HEK293 (cell line): Measurements from ENCODE around the gene BTBD7.

Experiments used
- CTCF ChIA-PET: fragments of 350-600 bp; formaldehyde crosslinking; extraction: SDS; loops from one replicate; lab custom pipeline; 2021; ENCODE audit warnings: antibody characterized with exemption; lab: Yijun Ruan, JAX
- POLR2A ChIA-PET: fragments of 300-600 bp; formaldehyde crosslinking; extraction: SDS; loops from one replicate; lab custom pipeline; 2020; ENCODE audit warnings: antibody characterized with exemption, inconsistent platforms; lab: Yijun Ruan, JAX
- H3K27ac ChIP-seq: fragments of 200-500 bp; sonication (Bioruptor generic); 2 replicates; pipeline ENCODE4 v1.5.1; 2014; ENCODE audit warnings: low read depth, low read length, control low read depth, inconsistent platforms; ENCODE audit errors: extremely low read depth
- H3K36me3 ChIP-seq, 2 experiments: fragments of 200-500 bp in 1 of 2; sonication (Bioruptor generic) in 1 of 2; 1 replicate in 1 of 2; 2 replicates in 1 of 2; pipeline ENCODE4 v1.5.1; 2014 to 2017; ENCODE audit warnings: inconsistent platforms in 2 of 2, low read length in 2 of 2; ENCODE audit not compliant: control insufficient read depth in 2 of 2, insufficient read depth in 1 of 2
- H3K4me1 ChIP-seq: fragments of 200-500 bp; sonication (Bioruptor generic); 2 replicates; pipeline ENCODE4 v1.5.1; 2014; ENCODE audit warnings: mild to moderate bottlenecking, low read length, inconsistent platforms; ENCODE audit not compliant: control insufficient read depth, insufficient read depth
- H3K4me3 ChIP-seq: 2 replicates; pipeline ENCODE4 v1.5.1; 2011; ENCODE audit warnings: low read depth, mild to moderate bottlenecking, control low read depth, low read length, moderate library complexity
- H3K9me3 ChIP-seq: fragments of 200-500 bp; sonication (Bioruptor generic); 2 replicates; pipeline ENCODE4 v1.5.1; 2014; ENCODE audit warnings: low read depth, low read length, inconsistent platforms; ENCODE audit not compliant: control insufficient read depth, insufficient read depth
- ELK4 ChIP-seq: IDR thresholded peaks from 2 replicates; pipeline ENCODE4 v1.6.1; 2011; ENCODE audit warnings: mild to moderate bottlenecking, low read depth, low read length, borderline replicate concordance
- MEIS1 ChIP-seq: sonication (generic); formaldehyde crosslinking; IDR thresholded peaks from 2 replicates; pipeline ENCODE4 v1.8.1; 2022; ENCODE audit warnings: missing genetic modification reagents, mild to moderate bottlenecking, borderline replicate concordance
- PRDM1 ChIP-seq: fragments of 450-650 bp; formaldehyde crosslinking; IDR thresholded peaks from 2 replicates; pipeline ENCODE4; 2016; ENCODE audit warnings: missing biosample characterization, missing genetic modification characterization
- PRDM6 ChIP-seq: fragments of 450-650 bp; formaldehyde crosslinking; IDR thresholded peaks from 2 replicates; pipeline ENCODE4 v1.5.1; 2017; ENCODE audit warnings: missing biosample characterization, missing genetic modification characterization
- REPIN1 ChIP-seq: fragments of 450-650 bp; formaldehyde crosslinking; IDR thresholded peaks from 2 replicates; pipeline ENCODE4 v1.5.1; 2017; ENCODE audit warnings: missing biosample characterization, missing genetic modification characterization, low read depth
- SCRT2 ChIP-seq: fragments of 450-650 bp; formaldehyde crosslinking; IDR thresholded peaks from 2 replicates; pipeline ENCODE4 v1.5.1; 2016; ENCODE audit warnings: missing biosample characterization, missing genetic modification characterization
- WT1 ChIP-seq: fragments of 450-650 bp; formaldehyde crosslinking; IDR thresholded peaks from 2 replicates; pipeline ENCODE4 v1.5.1; 2016; ENCODE audit warnings: missing biosample characterization, missing genetic modification characterization
- ZBTB10 ChIP-seq: fragments of 450-650 bp; formaldehyde crosslinking; IDR thresholded peaks from 2 replicates; pipeline ENCODE4 v1.5.1; 2016; ENCODE audit warnings: missing biosample characterization, missing genetic modification characterization
- ZNF121 ChIP-seq: fragments of 450-650 bp; formaldehyde crosslinking; IDR thresholded peaks from 2 replicates; pipeline ENCODE4 v1.5.1; 2016; ENCODE audit warnings: missing biosample characterization, missing genetic modification characterization
- ZNF148 ChIP-seq: fragments of 450-650 bp; formaldehyde crosslinking; IDR thresholded peaks from 2 replicates; pipeline ENCODE4 v1.5.0; 2017; ENCODE audit warnings: missing biosample characterization, missing genetic modification characterization, borderline replicate concordance
- ZNF155 ChIP-seq: fragments of 450-650 bp; formaldehyde crosslinking; IDR thresholded peaks from 2 replicates; pipeline ENCODE4 v1.5.1; 2016; ENCODE audit warnings: missing biosample characterization, missing genetic modification characterization
- ZNF16 ChIP-seq: fragments of 450-650 bp; formaldehyde crosslinking; IDR thresholded peaks from 2 replicates; pipeline ENCODE4 v1.5.1; 2016; ENCODE audit warnings: low read depth, missing biosample characterization, missing genetic modification characterization
- ZNF2 ChIP-seq: fragments of 450-650 bp; formaldehyde crosslinking; IDR thresholded peaks from 2 replicates; pipeline ENCODE4 v1.5.1; 2016; ENCODE audit warnings: missing biosample characterization, missing genetic modification characterization
- ZNF362 ChIP-seq: fragments of 450-650 bp; formaldehyde crosslinking; IDR thresholded peaks from 2 replicates; pipeline ENCODE4 v1.5.1; 2016; ENCODE audit warnings: missing biosample characterization, missing genetic modification characterization
- ZNF514 ChIP-seq: fragments of 450-650 bp; formaldehyde crosslinking; IDR thresholded peaks from 2 replicates; pipeline ENCODE4 v1.5.1; 2016; ENCODE audit warnings: missing biosample characterization, missing genetic modification characterization
- ZNF521 ChIP-seq: fragments of 450-650 bp; formaldehyde crosslinking; IDR thresholded peaks from 2 replicates; pipeline ENCODE4 v1.5.1; 2017; ENCODE audit warnings: missing biosample characterization, mild to moderate bottlenecking, missing genetic modification characterization
- ZNF571 ChIP-seq: fragments of 450-650 bp; formaldehyde crosslinking; IDR thresholded peaks from 2 replicates; pipeline ENCODE4 v1.5.0; 2017; ENCODE audit warnings: missing biosample characterization, missing genetic modification characterization
- ZNF692 ChIP-seq: fragments of 450-650 bp; formaldehyde crosslinking; IDR thresholded peaks from 2 replicates; pipeline ENCODE4 v1.5.1; 2016; ENCODE audit warnings: missing biosample characterization, missing genetic modification characterization

The BTBD7 gene

GRCh38 chr14:93330609-93331000 is 2.2 kb downstream of the BTBD7 start (continued):
- TF ChIP-seq ELK4, result no peak

GRCh38 chr14:93329965-93330608 is 2.7 kb downstream of the BTBD7 start:
- CTCF ChIA-PET, result interaction anchor here (0.6 kb wide), 2 partner anchors 63 to 221 kb away, joined by 3 read pairs; no protein-coding TSS in a partner anchor
- Histone ChIP-seq H3K9me3 (no peaks in the 10 kb centered on the region), H3K27ac (no peak overlapping the region), H3K4me1 (no peaks in the 10 kb centered on the region), H3K4me3 (no peak overlapping the region), H3K36me3 (no peaks in the 10 kb centered on the region; a peak in 1 of 3 replicates)
- TF ChIP-seq ZNF362 (tag by site-specific recombination) (no peak), SCRT2 (tag by site-specific recombination) (peak; percentile 43; the same call in 1 of the 2 replicates), PRDM1 (tag by site-specific recombination) (peak; percentile 57; the same call in 1 of the 2 replicates)
- POLR2A ChIA-PET, result no interaction called here

GRCh38 chr14:93328546-93328945 is 4.3 kb downstream of the BTBD7 start:
- Histone ChIP-seq H3K36me3 (no peaks in the 10 kb centered on the region; a peak in 2 of 3 replicates), H3K27ac (no peak overlapping the region), H3K9me3 (no peaks in the 10 kb centered on the region), H3K4me1 (no peaks in the 10 kb centered on the region)
- POLR2A ChIA-PET, result no interaction called here
- CTCF ChIA-PET, result no interaction called here
- TF ChIP-seq ZNF121 (tag by site-specific recombination), result peak; percentile 48; the same call in 1 of the 2 replicates
- no peak for TF ChIP-seq REPIN1 (tag by site-specific recombination)
- TF ChIP-seq PRDM6 (tag by site-specific recombination), result no peak
- TF ChIP-seq, all 188 proteins: peak for 1
- H3K4me3 ChIP-seq, result no peak overlapping the region

- no peaks in the 10 kb centered on the region for H3K9me3 ChIP-seq
- H3K27ac ChIP-seq, result no peak overlapping the region
- TF ChIP-seq ZNF521 (tag by site-specific recombination) (no peak), ZNF148 (tag by site-specific recombination) (no peak), ZNF692 (no peak), ZNF155 (tag by site-specific recombination) (no peak), ZNF16 (no peak), WT1 (tag by site-specific recombination) (no peak), ZNF514 (no peak), ZNF2 (tag by site-specific recombination) (no peak), ZBTB10 (tag by site-specific recombination) (no peak), MEIS1 (no peak), ZNF571 (tag by site-specific recombination) (no peak)
- POLR2A ChIA-PET, result no interaction called here
- CTCF ChIA-PET, result no interaction called here
- peaks cover 0 to 9% of the 10 kb centered on the region in 2 experiments; a peak in 2 of 3 replicates for H3K36me3 ChIP-seq
- no peaks in the 10 kb centered on the region for H3K4me1 ChIP-seq
- H3K4me3 ChIP-seq, result no peak overlapping the region
Observed at GRCh38 chr14:93326196-93326595, 6.6 kb downstream of the BTBD7 start.
